ENCODE data around the gene LIPK. TPM values are rescaled to one million over a fixed set of nuclear protein-coding genes. Genes with fewer than 3 reads are reported as not detected.

LIPK gene
- polyA plus RNA-seq, 1 experiment, result not detected

- TF ChIP-seq CTCF (IDR thresholded peaks at IDR 0.05; ENCODE audit: low read depth, low read length), result no peak
- Histone ChIP-seq H3K27me3 (ENCODE audit: control insufficient read depth, insufficient read depth, low read length) (peaks cover 2% of the 10 kb centered on the region), H3K9me3 (ENCODE audit: control insufficient read depth, insufficient read depth, low read length) (no peaks in the 10 kb centered on the region), H3K27ac (ENCODE audit: low read depth, low read length) (no peak overlapping the region), H3K4me3 (ENCODE audit: low read depth, low read length) (no peak overlapping the region)
- CTCF ChIA-PET, result no interaction called here
- POLR2A ChIA-PET, result no interaction called here
- DNase-seq (ENCODE audit: low read depth, low spot score), result no peak
Measured at GRCh38 chr10:88781206-88781605, 75.2 kb downstream of the LIPK start.

- H3K27ac ChIP-seq (ENCODE audit: low read depth, low read length), result no peak overlapping the region
- ChIA-PET CTCF (interaction anchor here (0.6 kb wide), 1 partner anchor 1843 kb away, joined by 6 read pairs; no protein-coding TSS in a partner anchor), POLR2A (no interaction called here)
- no peak for TF ChIP-seq CTCF (IDR thresholded peaks at IDR 0.05; ENCODE audit: low read depth, low read length)
- no peaks in the 10 kb centered on the region for H3K9me3 ChIP-seq (ENCODE audit: control insufficient read depth, insufficient read depth, low read length)
- H3K4me3 ChIP-seq (ENCODE audit: low read depth, low read length), result no peak overlapping the region
- peaks cover 2% of the 10 kb centered on the region for H3K27me3 ChIP-seq (ENCODE audit: control insufficient read depth, insufficient read depth, low read length)
- no peak for DNase-seq (ENCODE audit: low read depth, low spot score)
Measured at GRCh38 chr10:88782222-88782621, 76.2 kb downstream of the LIPK start.

- no peaks in the 10 kb centered on the region for H3K9me3 ChIP-seq (ENCODE audit: control insufficient read depth, insufficient read depth, low read length)
- H3K27ac ChIP-seq (ENCODE audit: low read depth, low read length), result no peak overlapping the region
- no peaks in the 10 kb centered on the region for H3K27me3 ChIP-seq (ENCODE audit: control insufficient read depth, insufficient read depth, low read length)
- ChIA-PET CTCF (no interaction called here), POLR2A (no interaction called here)
- DNase-seq (ENCODE audit: low read depth, low spot score), result no peak
- H3K4me3 ChIP-seq (ENCODE audit: low read depth, low read length), result no peak overlapping the region
- TF ChIP-seq CTCF (IDR thresholded peaks at IDR 0.05; ENCODE audit: low read depth, low read length), result no peak
Measured at GRCh38 chr10:88783724-88784123, 77.7 kb downstream of the LIPK start.

- POLR2A ChIA-PET, result no interaction called here
Measured at GRCh38 chr10:88786032-88786770, 80.2 kb downstream of the LIPK start.

More at GRCh38 chr10:88786032-88786770, 80.2 kb downstream of the LIPK start:
- Histone ChIP-seq H3K4me3 (ENCODE audit: low read depth, low read length) (no peak overlapping the region), H3K27me3 (ENCODE audit: control insufficient read depth, insufficient read depth, low read length) (no peaks in the 10 kb centered on the region), H3K27ac (ENCODE audit: low read depth, low read length) (no peak overlapping the region), H3K9me3 (ENCODE audit: control insufficient read depth, insufficient read depth, low read length) (no peaks in the 10 kb centered on the region)
- CTCF ChIA-PET, result no interaction called here
- DNase-seq (ENCODE audit: low read depth, low spot score), result no peak
- no peak for TF ChIP-seq CTCF (IDR thresholded peaks at IDR 0.05; ENCODE audit: low read depth, low read length)

All from AG04450 (cell line).